ENCODE measurements around the gene DBR1.

DBR1 gene

DNA sequence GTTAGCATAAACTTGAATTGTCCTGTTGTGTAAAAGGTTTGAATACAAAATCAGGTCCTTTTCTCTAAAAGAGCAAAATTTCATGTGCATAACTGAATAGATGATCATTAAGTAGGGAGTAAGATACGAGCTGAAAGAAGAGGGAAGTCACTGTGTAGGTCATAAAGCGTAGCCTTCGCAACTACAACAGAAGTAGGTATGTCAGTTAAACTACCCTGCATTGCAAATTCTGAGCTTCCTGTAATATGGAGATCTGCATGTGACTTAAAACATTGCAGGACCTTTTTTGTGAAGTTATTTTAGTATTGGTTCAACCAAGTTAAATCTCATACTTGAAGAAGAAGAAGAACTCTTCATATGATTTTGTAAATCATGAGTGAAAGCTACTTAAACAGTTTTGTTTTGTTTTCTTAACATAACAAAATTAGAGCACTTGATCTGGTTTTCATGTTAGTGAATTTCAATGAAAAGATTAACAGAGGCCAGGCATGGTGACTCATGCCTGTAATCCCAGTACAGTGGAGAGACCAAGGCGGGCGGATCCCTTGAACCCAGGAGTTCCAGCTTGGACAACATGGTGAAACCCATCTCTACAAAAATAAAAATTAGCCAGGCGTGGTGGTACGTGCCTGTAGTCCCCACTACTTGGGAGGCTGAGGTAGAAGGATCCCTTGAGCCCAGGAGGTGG, 38.8 kb upstream of the DBR1 start:
- peak; percentile 16 for FAIRE-seq
- TF ChIP-seq, protein P1, sequence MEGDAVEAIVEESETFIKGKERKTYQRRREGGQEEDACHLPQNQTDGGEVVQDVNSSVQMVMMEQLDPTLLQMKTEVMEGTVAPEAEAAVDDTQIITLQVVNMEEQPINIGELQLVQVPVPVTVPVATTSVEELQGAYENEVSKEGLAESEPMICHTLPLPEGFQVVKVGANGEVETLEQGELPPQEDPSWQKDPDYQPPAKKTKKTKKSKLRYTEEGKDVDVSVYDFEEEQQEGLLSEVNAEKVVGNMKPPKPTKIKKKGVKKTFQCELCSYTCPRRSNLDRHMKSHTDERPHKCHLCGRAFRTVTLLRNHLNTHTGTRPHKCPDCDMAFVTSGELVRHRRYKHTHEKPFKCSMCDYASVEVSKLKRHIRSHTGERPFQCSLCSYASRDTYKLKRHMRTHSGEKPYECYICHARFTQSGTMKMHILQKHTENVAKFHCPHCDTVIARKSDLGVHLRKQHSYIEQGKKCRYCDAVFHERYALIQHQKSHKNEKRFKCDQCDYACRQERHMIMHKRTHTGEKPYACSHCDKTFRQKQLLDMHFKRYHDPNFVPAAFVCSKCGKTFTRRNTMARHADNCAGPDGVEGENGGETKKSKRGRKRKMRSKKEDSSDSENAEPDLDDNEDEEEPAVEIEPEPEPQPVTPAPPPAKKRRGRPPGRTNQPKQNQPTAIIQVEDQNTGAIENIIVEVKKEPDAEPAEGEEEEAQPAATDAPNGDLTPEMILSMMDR (IDR thresholded peaks at IDR 0.05; ENCODE audit: insufficient read depth, missing control alignments), result no peak
- DNase-seq (ENCODE audit: insufficient read length, low spot score), result no peak

DNA sequence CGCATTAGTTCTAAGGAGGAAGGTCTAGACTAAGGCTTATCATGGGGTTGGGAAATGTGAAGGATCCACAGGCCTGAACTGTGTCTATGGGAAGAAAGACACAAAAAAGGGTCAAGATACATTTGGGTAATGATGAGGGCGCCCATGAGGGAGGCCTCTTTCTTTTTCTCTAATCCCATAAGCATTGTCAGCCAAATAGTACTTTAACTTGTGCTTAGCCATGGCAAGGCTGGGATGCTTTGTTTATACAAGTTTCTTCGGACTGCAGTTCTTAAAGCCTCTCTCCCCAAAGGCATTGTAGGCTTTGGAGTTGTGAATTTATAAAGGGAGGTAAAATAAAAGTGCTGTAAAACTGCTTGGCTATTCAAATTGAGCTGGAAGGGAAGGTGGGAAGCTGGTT, 35.8 kb upstream of the DBR1 start:
- DNase-seq (ENCODE audit: insufficient read length, low spot score), result no peak
- TF ChIP-seq, protein P1 (IDR thresholded peaks at IDR 0.05; ENCODE audit: insufficient read depth, missing control alignments), result no peak
- FAIRE-seq, result no peak

DNA sequence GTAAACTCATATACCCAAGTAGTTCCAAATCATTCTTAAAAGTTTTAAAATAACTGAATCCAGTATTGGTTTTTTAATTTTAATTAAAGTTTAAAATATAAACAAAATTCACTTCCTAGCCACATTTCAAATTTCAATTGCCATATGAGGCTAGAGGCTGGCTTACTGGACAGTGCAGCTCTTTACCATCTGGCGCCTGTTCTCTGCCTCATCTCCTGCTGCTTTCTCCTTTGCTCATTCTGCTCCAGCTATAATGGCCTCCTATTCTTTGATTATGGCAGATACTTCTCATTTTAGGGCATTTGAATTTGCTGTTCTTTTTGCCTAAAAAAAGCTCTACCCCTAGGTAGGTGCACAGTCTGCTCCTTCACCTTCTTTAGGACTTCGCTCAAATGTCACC, 31.5 kb upstream of the DBR1 start:
- FAIRE-seq (no peak), DNase-seq (ENCODE audit: insufficient read length, low spot score) (no peak)
- TF ChIP-seq, protein P1 (IDR thresholded peaks at IDR 0.05; ENCODE audit: insufficient read depth, missing control alignments), result no peak

DNA sequence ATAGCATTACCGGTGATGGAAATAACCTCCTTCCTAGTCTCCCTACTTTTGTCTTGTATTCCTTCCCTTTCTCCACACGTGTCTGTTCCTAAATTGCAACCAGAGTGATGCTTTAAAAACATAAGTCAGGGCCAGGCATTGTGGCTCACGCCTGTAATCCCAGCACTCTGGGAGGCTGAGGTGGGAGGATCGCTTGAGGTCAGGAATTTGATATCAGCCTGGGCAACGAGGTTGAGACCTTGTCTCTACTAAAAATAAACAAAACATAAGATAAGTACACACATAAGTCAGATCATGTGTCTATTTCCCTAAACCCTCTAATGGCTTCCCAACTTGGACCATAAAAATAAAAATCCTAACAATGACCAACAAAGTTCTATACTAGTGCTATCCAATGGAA, 30.8 kb upstream of the DBR1 start:
- TF ChIP-seq, protein P1 (IDR thresholded peaks at IDR 0.05; ENCODE audit: insufficient read depth, missing control alignments), result no peak
- no peak for DNase-seq (ENCODE audit: insufficient read length, low spot score)
- no peak for FAIRE-seq

DNA sequence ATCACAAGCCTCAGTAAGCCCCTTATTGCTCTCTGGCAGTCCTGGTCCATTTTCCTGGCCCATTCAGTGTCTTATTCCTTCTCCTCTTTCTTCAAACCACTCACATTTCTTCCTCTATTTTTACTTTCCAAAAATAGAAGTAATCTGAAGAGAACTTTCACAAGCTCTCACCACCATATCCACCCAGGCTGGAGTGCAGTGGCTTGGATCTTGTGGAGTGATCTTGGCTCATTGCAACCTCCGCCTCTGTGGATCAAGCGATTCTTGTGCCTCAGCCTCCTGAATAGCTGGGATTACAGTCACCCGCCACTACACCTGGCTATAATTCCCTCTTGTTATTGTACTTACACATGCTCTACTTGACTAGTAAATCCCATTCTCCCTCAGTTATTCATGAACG, 29.2 kb upstream of the DBR1 start:
- TF ChIP-seq, protein P1 (IDR thresholded peaks at IDR 0.05; ENCODE audit: insufficient read depth, missing control alignments), result no peak
- FAIRE-seq, result no peak
- no peak for DNase-seq (ENCODE audit: insufficient read length, low spot score)

DNA sequence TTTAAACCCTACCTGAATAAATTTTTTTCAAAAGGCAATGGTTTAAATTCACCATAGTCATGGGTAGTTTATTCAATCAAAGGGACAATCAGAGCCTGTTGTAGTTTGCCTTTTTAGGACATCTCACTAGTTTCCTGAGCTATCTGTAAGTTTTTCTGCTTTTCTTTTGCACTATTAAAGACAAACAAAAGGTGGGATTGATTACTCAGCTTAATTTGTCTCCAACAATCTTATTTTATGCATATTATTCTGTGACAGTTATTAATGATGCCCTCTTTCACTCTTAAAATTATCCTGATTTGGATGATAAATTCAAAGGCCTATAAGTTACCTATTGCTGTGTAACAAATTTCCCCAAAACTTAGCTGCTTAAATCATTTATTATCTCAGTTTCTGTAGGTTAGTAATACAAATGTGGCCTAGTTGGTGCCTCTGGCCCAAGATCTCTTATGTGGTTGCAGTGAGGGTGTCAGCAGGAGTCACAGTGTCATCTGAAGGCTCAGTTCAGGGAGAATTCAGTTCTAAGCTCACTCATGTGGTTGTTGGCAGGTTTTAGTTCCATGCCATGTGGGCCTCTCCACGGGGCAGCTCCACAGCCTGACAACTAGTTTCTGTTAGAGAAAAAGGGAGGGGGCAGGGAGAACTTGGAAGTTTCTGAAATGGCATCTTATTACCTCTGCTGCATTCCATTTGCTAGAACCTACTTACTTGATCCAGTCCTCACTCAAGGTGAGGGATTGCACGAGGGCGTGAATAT, 28.4 kb upstream of the DBR1 start:
- DNase-seq (ENCODE audit: insufficient read length, low spot score) (no peak), FAIRE-seq (no peak)
- TF ChIP-seq, protein P1 (IDR thresholded peaks at IDR 0.05; ENCODE audit: insufficient read depth, missing control alignments), result no peak

DNA sequence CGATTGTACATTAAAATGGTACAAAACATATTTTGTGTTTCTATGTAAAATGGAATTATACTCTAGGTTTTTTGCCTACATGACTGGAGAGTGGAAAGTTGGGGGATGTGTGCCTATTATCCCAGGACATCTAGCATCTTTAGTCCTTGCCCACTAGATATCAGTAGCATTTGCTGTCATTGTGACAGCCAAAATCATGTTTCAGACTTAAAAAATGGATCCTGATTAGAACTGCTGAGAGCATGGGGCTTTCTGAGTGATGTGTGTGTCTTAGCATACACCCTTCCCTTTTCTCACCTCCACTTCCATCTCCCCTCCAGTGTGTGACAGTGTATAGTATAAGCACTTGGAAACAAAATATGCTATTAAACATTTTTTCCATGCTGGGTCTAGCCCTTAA, 25.7 kb upstream of the DBR1 start:
- TF ChIP-seq, protein P1 (IDR thresholded peaks at IDR 0.05; ENCODE audit: insufficient read depth, missing control alignments), result no peak
- FAIRE-seq, result no peak
- DNase-seq (ENCODE audit: insufficient read length, low spot score), result no peak

Data from D721Med (cell line).